ENCODE data around the gene BMP2. TPM values are rescaled to one million over a fixed set of nuclear protein-coding genes. Genes with fewer than 3 reads are reported as not detected.

BMP2 gene
- total RNA-seq, 1 experiment from 2014 or later = 6.6 TPM

DNA sequence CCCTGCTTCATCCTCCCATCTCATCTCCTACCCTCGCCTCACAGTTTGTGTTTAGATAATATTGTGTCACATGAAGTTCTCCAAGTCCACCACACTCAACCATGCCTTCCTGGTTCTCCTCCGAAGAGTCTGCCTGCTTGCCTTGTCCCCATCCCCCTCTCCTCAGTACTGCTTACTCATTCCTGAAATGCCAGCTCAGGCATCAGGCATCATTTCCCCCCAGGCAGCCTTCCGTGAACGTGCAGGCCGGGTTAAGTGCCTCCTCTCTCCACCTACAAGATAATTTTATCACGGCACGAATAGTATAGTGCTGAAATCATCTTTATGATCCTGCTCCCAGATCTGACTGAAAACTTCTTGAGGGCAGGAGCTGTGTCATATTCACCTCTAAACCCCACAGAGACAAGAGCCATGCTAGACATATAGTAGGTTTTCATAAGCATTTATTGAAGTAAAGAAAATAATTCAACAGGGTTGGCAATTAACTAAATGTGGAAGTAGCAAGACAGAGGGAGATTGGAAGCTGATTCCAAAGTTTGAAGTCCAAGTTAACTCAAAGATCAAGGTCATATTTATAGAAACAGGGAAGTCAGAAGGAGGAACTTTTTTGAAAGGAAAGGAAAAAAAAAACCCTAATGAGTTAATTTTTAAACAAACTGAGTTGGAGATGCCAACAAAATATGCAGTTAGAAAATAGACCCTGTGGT is 48.7 kb upstream of the BMP2 start:
- H2BK120ac ChIP-seq (ENCODE audit: low read depth, low read length, poor library complexity, severe bottlenecking) = no peak overlapping the region

More for the DNA sequence above, 48.7 kb upstream of the BMP2 start:
- Histone ChIP-seq H2AFZ (ENCODE audit: low read length) (no peak overlapping the region), H4K5ac (ENCODE audit: insufficient read length, low read depth, low read length) (no peak overlapping the region), H3K4ac (ENCODE audit: low read depth, low read length) (no peak overlapping the region), H3K9ac (ENCODE audit: extremely low read depth, insufficient read length, low read length) (no peak overlapping the region), H3K9me3 (ENCODE audit: control insufficient read depth, low read depth, low read length) (no peaks in the 10 kb centered on the region), H3K27ac (ENCODE audit: insufficient read length, low read depth, low read length) (no peak overlapping the region), H3K18ac (ENCODE audit: insufficient read length, low read depth, low read length) (no peak overlapping the region), H3K4me2 (ENCODE audit: insufficient read depth, insufficient read length, low read length) (no peak overlapping the region), H4K8ac (replicated peaks; ENCODE audit: insufficient read length, low read depth, low read length) (no peak overlapping the region), H2BK12ac (ENCODE audit: insufficient read length, low read depth, low read length) (no peak overlapping the region), H3K79me1 (ENCODE audit: insufficient read depth, low read depth, low read length, poor library complexity, severe bottlenecking) (no peaks in the 10 kb centered on the region), H3K79me2 (ENCODE audit: insufficient read depth, low read length) (no peaks in the 10 kb centered on the region), H3K4me1 (ENCODE audit: insufficient read depth, low read length) (no peaks in the 10 kb centered on the region), H3T11ph (ENCODE audit: low read length) (no peak overlapping the region), H3K27me3 (ENCODE audit: insufficient read depth, low read length) (no peaks in the 10 kb centered on the region), H2BK20ac (ENCODE audit: low read depth, low read length, poor library complexity, severe bottlenecking) (no peak overlapping the region), H4K91ac (ENCODE audit: insufficient read length, low read depth, low read length) (no peak overlapping the region), H3K56ac (ENCODE audit: insufficient read length, low read depth, low read length) (no peak overlapping the region), H3K14ac (ENCODE audit: insufficient read depth, low read length) (no peak overlapping the region), H2AK5ac (ENCODE audit: insufficient read length, low read length) (no peak overlapping the region), H3K23me2 (ENCODE audit: insufficient read length, low read depth, low read length, poor library complexity, severe bottlenecking) (no peaks in the 10 kb centered on the region), H4K20me1 (ENCODE audit: control insufficient read depth, insufficient read depth, insufficient read length) (no peaks in the 10 kb centered on the region), H2BK5ac (ENCODE audit: insufficient read length, low read length) (no peak overlapping the region), H3K23ac (ENCODE audit: insufficient read length, low read depth, low read length) (no peak overlapping the region), H2BK15ac (ENCODE audit: low read depth, low read length) (no peak overlapping the region)
- Mint-ChIP-seq H3K36me3 (ENCODE audit: insufficient read depth in 1 of 3, low read depth in 3 of 3) (peaks cover 0 to 5% (median 3%) of the 10 kb centered on the region in 3 experiments; a peak in 4 of 7 replicates), H3K9me3 (peaks cover 0 to 5% of the 10 kb centered on the region in 2 experiments; a peak in 1 of 5 replicates), H3K27me3 (ENCODE audit: low read depth) (no peaks in the 10 kb centered on the region), H3K27ac (peak overlapping the region in 1 of 3 experiments; percentile 1; a peak in 1 of 7 replicates), H3K4me3 (no peak overlapping the region), H3K4me1 (peaks cover 4% of the 10 kb centered on the region in 2 experiments)
- TF ChIP-seq, protein P1, sequence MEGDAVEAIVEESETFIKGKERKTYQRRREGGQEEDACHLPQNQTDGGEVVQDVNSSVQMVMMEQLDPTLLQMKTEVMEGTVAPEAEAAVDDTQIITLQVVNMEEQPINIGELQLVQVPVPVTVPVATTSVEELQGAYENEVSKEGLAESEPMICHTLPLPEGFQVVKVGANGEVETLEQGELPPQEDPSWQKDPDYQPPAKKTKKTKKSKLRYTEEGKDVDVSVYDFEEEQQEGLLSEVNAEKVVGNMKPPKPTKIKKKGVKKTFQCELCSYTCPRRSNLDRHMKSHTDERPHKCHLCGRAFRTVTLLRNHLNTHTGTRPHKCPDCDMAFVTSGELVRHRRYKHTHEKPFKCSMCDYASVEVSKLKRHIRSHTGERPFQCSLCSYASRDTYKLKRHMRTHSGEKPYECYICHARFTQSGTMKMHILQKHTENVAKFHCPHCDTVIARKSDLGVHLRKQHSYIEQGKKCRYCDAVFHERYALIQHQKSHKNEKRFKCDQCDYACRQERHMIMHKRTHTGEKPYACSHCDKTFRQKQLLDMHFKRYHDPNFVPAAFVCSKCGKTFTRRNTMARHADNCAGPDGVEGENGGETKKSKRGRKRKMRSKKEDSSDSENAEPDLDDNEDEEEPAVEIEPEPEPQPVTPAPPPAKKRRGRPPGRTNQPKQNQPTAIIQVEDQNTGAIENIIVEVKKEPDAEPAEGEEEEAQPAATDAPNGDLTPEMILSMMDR (conservative IDR thresholded peaks at IDR 0.05) = no peak
- WGBS (ENCODE audit: extremely low coverage, insufficient read length, low lambda C conversion rate) = no CpG with 5 or more reads among the region's 7 CpGs
- DNase-seq = no peak
